Neuron (in vitro differentiated cells): ENCODE data around the gene MARCHF11.

Experiments
- H2AFZ ChIP-seq: one replicate; pipeline ENCODE4 v1.6.1; 2013; ENCODE audit warnings: low read depth, mild to moderate bottlenecking, inconsistent platforms, low read length, moderate library complexity
- H3K27me3 ChIP-seq: one replicate; pipeline ENCODE4 v1.6.1; 2013; ENCODE audit warnings: low read length; ENCODE audit not compliant: insufficient read depth
- H3K36me3 ChIP-seq: one replicate; pipeline ENCODE4 v1.6.1; 2013; ENCODE audit warnings: low read length; ENCODE audit not compliant: insufficient read depth
- H3K4me1 ChIP-seq: one replicate; pipeline ENCODE4 v1.6.1; 2013; ENCODE audit warnings: low read length; ENCODE audit not compliant: insufficient read depth
- H3K4me3 ChIP-seq: 2 replicates; pipeline ENCODE4 v1.5.1; 2013; ENCODE audit warnings: mild to moderate bottlenecking, low read length, moderate library complexity
- H3K9me3 ChIP-seq: one replicate; pipeline ENCODE4 v1.6.1; 2013; ENCODE audit warnings: low read length

The MARCHF11 gene

DNA sequence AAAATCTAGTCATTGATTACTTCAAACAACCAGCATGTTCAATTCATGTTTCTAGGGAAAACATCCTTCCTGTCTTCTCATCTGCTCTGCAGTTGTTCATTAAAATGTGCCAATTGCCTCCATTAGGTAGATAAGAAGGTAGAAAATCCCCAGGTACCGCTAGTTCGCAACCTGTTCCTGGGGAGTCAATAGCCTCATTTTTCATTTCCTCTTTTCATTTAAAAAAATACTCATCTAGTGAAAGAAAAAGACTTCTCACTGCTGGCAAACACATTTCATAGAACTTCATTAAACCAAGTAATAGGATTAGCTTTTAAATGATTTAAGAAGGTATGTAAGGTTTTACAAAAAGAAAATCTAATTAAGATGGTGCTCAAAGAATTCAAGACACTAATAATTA, 113.3 kb downstream of the MARCHF11 start:
- Histone ChIP-seq H3K4me1 (no peaks in the 10 kb centered on the region), H3K27me3 (no peaks in the 10 kb centered on the region), H3K36me3 (no peaks in the 10 kb centered on the region), H3K4me3 (no peak overlapping the region), H3K9me3 (no peaks in the 10 kb centered on the region), H2AFZ (no peak overlapping the region)

DNA sequence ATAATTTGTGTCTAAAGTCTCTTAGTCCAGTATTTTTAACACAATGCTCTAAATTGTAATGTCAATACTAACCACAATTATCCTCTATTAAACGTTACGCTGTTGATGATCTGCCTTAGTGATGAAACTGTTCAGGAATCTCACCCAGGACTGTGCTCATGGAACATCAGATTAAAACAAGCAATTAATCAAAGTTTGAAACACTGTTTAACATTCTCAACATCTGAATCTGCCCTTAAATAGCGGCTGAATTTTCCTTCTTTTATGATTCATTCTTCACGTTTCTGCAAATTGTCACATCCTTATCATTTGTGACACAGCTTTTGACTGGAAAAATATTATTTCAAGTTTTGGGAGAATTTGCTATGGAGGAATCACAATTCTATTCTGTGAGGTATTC, 113.8 kb downstream of the MARCHF11 start:
- no peaks in the 10 kb centered on the region for H3K27me3 ChIP-seq
- H3K4me1 ChIP-seq = no peaks in the 10 kb centered on the region
- no peak overlapping the region for H2AFZ ChIP-seq
- H3K4me3 ChIP-seq = no peak overlapping the region
- H3K36me3 ChIP-seq = no peaks in the 10 kb centered on the region
- no peaks in the 10 kb centered on the region for H3K9me3 ChIP-seq

- H3K36me3 ChIP-seq = no peaks in the 10 kb centered on the region
- no peak overlapping the region for H3K4me3 ChIP-seq
- H3K9me3 ChIP-seq = no peaks in the 10 kb centered on the region
- no peaks in the 10 kb centered on the region for H3K4me1 ChIP-seq
- no peak overlapping the region for H2AFZ ChIP-seq
- H3K27me3 ChIP-seq = no peaks in the 10 kb centered on the region
Measured at GRCh38 chr5:16064135-16064893, 115.3 kb downstream of the MARCHF11 start.

GRCh38 chr5:16061163-16061562, 118.4 kb downstream of the MARCHF11 start:
- no peak overlapping the region for H3K4me3 ChIP-seq
- no peaks in the 10 kb centered on the region for H3K36me3 ChIP-seq
- no peaks in the 10 kb centered on the region for H3K4me1 ChIP-seq
- no peaks in the 10 kb centered on the region for H3K9me3 ChIP-seq
- no peak overlapping the region for H2AFZ ChIP-seq
- H3K27me3 ChIP-seq = no peaks in the 10 kb centered on the region

DNA sequence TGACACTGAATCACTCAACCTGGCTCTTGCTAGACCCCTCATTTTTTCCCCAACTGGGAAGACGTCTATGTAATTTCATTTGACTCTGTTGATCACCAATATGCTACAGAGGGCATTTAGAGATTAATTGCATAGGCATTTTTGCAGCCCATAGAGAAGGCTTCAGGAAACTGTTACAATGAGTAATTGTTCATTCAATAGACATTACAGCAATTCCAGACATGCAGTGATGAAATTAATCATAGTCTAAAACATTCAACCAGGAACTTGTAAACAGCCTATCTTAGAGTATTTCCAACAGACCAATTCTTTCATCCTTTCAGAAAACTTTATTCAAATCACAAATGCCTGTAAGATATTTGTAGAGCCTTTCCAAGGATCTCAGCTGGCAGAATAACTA, 122.3 kb downstream of the MARCHF11 start:
- Histone ChIP-seq H2AFZ (no peak overlapping the region), H3K4me1 (no peaks in the 10 kb centered on the region), H3K4me3 (no peak overlapping the region), H3K36me3 (no peaks in the 10 kb centered on the region), H3K27me3 (no peaks in the 10 kb centered on the region), H3K9me3 (no peaks in the 10 kb centered on the region)

DNA sequence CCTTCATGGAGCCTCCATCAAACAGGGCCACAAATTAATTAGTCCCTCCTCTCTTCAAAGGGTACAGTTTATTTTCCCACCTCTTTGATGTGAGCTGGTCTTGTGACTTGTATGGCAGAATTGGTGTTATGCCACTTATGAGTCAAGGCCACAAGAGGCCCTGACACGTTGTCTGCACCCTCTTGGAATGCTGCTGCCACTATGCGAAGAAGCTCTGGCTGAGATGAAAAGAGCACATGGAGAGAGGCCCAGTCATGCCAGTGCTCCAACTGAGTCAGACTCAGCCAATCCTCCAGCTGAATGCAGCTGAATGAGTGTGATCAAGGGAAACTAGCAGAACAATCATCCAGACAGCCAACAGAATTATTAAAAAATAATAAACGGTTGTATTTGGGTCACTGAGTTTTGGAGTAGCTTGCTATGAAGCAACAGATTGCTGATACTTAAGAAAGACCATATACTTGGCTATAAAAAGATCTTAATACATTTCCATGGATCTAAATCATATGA, 128.3 kb downstream of the MARCHF11 start:
- no peaks in the 10 kb centered on the region for H3K9me3 ChIP-seq
- H3K36me3 ChIP-seq = no peaks in the 10 kb centered on the region
- no peaks in the 10 kb centered on the region for H3K27me3 ChIP-seq
- H2AFZ ChIP-seq = no peak overlapping the region
- no peaks in the 10 kb centered on the region for H3K4me1 ChIP-seq
- H3K4me3 ChIP-seq = no peak overlapping the region

GRCh38 chr5:16050414-16050813, 129.2 kb downstream of the MARCHF11 start:
- H3K27me3 ChIP-seq = no peaks in the 10 kb centered on the region
- H3K36me3 ChIP-seq = no peaks in the 10 kb centered on the region
- no peaks in the 10 kb centered on the region for H3K4me1 ChIP-seq
- no peak overlapping the region for H2AFZ ChIP-seq
- H3K9me3 ChIP-seq = no peaks in the 10 kb centered on the region
- H3K4me3 ChIP-seq = no peak overlapping the region

GRCh38 chr5:16049761-16050160, 129.8 kb downstream of the MARCHF11 start:
- H3K27me3 ChIP-seq = no peaks in the 10 kb centered on the region
- H3K4me3 ChIP-seq = no peak overlapping the region
- H3K9me3 ChIP-seq = no peaks in the 10 kb centered on the region
- H2AFZ ChIP-seq = no peak overlapping the region
- H3K4me1 ChIP-seq = no peaks in the 10 kb centered on the region
- no peaks in the 10 kb centered on the region for H3K36me3 ChIP-seq

DNA sequence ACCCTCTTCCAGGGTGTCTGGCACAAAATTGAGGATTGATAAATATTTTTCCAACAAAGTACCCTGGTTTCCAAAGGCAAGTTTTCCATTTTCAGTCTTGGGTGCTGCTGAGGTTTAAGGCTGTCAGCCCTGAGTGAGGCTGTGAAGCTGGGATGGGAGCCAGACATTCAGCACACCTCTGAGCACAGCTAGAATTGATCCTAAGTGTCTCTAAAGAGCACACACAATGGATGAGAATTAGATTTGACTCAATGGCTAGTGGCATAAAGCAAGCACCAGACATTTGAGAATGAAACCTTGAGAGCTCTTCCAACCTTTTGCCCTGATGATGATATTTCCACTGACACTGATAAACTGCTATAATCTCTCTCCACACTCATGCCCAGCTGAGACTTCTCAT, 131.5 kb downstream of the MARCHF11 start:
- Histone ChIP-seq H3K4me3 (no peak overlapping the region), H3K27me3 (no peaks in the 10 kb centered on the region), H2AFZ (no peak overlapping the region), H3K4me1 (no peaks in the 10 kb centered on the region), H3K9me3 (no peaks in the 10 kb centered on the region), H3K36me3 (no peaks in the 10 kb centered on the region)

DNA sequence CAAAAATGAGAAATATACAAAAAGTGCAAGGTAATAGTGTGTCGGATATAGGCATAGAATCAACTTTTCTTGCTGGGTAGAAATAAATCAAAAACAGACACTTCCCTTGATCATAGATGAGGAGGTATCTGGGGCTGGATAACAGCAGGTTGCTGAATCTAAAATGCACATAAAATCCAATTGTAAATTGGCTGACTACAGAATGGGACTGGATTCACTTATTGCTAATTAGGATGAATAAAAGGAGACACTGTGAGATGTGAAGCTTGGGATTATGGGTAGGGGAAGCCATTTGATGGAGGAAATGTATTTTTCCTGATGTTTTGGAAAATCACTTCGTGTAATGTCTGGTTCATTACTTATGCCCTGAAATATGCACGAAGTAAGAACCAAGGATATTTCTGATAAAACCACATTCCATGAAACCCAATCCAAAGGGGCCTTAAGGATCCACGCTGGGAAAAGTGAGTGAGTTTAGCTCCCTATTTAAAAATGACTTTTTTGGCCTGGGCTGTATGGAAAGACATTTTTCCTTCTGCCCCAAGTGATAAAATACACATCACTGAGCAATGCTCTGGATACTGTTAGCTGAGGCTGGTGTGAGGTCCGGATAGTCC, 136.1 kb downstream of the MARCHF11 start:
- Histone ChIP-seq H3K4me1 (no peaks in the 10 kb centered on the region), H3K36me3 (no peaks in the 10 kb centered on the region), H3K9me3 (no peaks in the 10 kb centered on the region), H3K27me3 (no peaks in the 10 kb centered on the region), H3K4me3 (no peak overlapping the region), H2AFZ (no peak overlapping the region)

GRCh38 chr5:16037121-16037845, 142.3 kb downstream of the MARCHF11 start:
- H3K9me3 ChIP-seq = no peaks in the 10 kb centered on the region
- no peak overlapping the region for H3K4me3 ChIP-seq
- no peaks in the 10 kb centered on the region for H3K27me3 ChIP-seq
- H3K36me3 ChIP-seq = no peaks in the 10 kb centered on the region
- no peaks in the 10 kb centered on the region for H3K4me1 ChIP-seq
- H2AFZ ChIP-seq = no peak overlapping the region

DNA sequence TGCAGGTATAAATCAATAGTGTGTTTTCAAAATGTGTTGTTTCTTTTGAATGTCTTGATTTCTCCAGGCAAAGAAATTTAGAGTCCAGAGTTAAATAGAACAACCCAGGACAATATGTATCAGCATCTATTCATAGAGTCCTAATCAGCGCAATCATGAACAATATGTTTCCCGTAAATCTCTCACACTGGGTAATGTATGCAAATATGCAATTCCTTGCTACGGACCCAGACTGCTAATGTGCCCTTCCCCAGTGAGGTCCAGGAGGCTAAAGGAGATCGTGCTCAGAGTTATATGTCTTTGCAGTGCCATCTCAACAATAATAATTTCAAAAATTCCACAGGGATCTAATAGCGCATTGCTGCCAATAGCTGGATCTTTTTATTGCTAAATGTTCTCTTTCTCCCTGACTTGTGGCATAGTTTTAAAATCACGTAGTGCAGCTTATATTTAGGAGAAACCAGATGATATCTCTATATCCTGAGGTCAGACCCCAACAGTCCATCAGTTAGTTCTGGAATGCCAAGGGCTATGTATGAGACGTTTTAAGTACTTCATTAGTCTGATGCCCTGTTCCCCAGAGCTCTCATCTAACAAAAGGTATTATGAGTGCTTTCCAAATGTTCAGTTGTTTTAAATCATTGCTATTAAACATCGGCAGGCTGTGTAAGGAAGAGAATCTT, 145.1 kb downstream of the MARCHF11 start:
- no peaks in the 10 kb centered on the region for H3K36me3 ChIP-seq
- H2AFZ ChIP-seq = no peak overlapping the region
- H3K27me3 ChIP-seq = no peaks in the 10 kb centered on the region
- H3K9me3 ChIP-seq = no peaks in the 10 kb centered on the region
- no peaks in the 10 kb centered on the region for H3K4me1 ChIP-seq
- no peak overlapping the region for H3K4me3 ChIP-seq
